GM19023 (cell line): ENCODE data around the gene SIGLEC7.
"Not testable (repeated sequence)": the region's sequence is repeated elsewhere in the genome, so short reads cannot be mapped to it uniquely, and the experiment has no call there.

ENCODE experiments used
- ATAC-seq: cut with Tn5 transposase; IDR thresholded peaks from one replicate; pipeline ENCODE4 v1.9.1; 2021; ENCODE audit warnings: mild to moderate bottlenecking, moderate library complexity; ENCODE audit not compliant: unreplicated experiment

SIGLEC7 gene

GRCh38 chr19:51166846-51167490 lies 24.9 kb downstream of the SIGLEC7 start:
- no peak for ATAC-seq

GRCh38 chr19:51168564-51169282 lies 26.6 kb downstream of the SIGLEC7 start:
- no peak for ATAC-seq

- not testable (repeated sequence) for ATAC-seq
Measured at GRCh38 chr19:51169283-51169918, 27.3 kb downstream of the SIGLEC7 start.

GRCh38 chr19:51172223-51172622 lies 30.1 kb downstream of the SIGLEC7 start:
- no peak for ATAC-seq

- no peak for ATAC-seq
Measured at GRCh38 chr19:51173681-51174080, 31.6 kb downstream of the SIGLEC7 start.

- no peak for ATAC-seq
Measured at GRCh38 chr19:51179256-51179655, 37.2 kb downstream of the SIGLEC7 start.

- no peak for ATAC-seq
Measured at GRCh38 chr19:51181377-51181912, 39.3 kb downstream of the SIGLEC7 start.

- no peak for ATAC-seq
Measured at GRCh38 chr19:51181913-51182419, 39.9 kb downstream of the SIGLEC7 start.

GRCh38 chr19:51183629-51184028 lies 41.5 kb downstream of the SIGLEC7 start:
- no peak for ATAC-seq

GRCh38 chr19:51185069-51185867 lies 43.2 kb downstream of the SIGLEC7 start:
- ATAC-seq = no peak

- no peak for ATAC-seq
Measured at GRCh38 chr19:51185868-51186215, 43.7 kb downstream of the SIGLEC7 start.

GRCh38 chr19:51186323-51186722 lies 44.2 kb downstream of the SIGLEC7 start:
- ATAC-seq = no peak

- ATAC-seq = no peak
Measured at GRCh38 chr19:51187395-51188226, 45.5 kb downstream of the SIGLEC7 start.

GRCh38 chr19:51188227-51188559 lies 46.1 kb downstream of the SIGLEC7 start:
- ATAC-seq = no peak

GRCh38 chr19:51192689-51193088 lies 50.6 kb downstream of the SIGLEC7 start:
- no peak for ATAC-seq

- ATAC-seq = no peak
Measured at GRCh38 chr19:51194527-51195315, 52.6 kb downstream of the SIGLEC7 start.

- no peak for ATAC-seq
Measured at GRCh38 chr19:51195316-51195586, 53.1 kb downstream of the SIGLEC7 start.

- no peak for ATAC-seq
Measured at GRCh38 chr19:51195616-51196015, 53.5 kb downstream of the SIGLEC7 start.

GRCh38 chr19:51196181-51196580 lies 54.1 kb downstream of the SIGLEC7 start:
- no peak for ATAC-seq

- no peak for ATAC-seq
Measured at GRCh38 chr19:51198641-51199040, 56.5 kb downstream of the SIGLEC7 start.
